Right ventricle myocardium superior (tissue), 1 donor: ENCODE measurements around the gene ZNF662. TPM values are rescaled to one million over a fixed set of nuclear protein-coding genes. Genes with fewer than 3 reads are reported as not detected.

Experiments
- ATAC-seq: fragments of 200-7000 bp; cut with Tn5 transposase; one replicate; pipeline ENCODE4 v1.9.1; 2020; ENCODE audit warnings: mild to moderate bottlenecking; ENCODE audit not compliant: poor library complexity
- DNase-seq: peaks from one replicate; pipeline ENCODE4 v3.0.0-alpha.2; 2020
- intact Hi-C: fragments of 100-400 bp; cut with DNase I; formaldehyde crosslinking; loops from one replicate; pipeline ENCODE4 v1.11.2; 2022
- total RNA-seq: library from RNA; stranded (reverse); fragmentation: NEBNext Ultra II Directional; extraction: Animal tissue kit (Norgen Biotek cat#: 25700); gene quantifications from one replicate; pipeline ENCODE4 v1.2.1, GENCODE V29; 2021
- donor health status: DM: no; HTN: yes; CAD: no; lungs with severe emphysema.

The ZNF662 gene
- total RNA-seq, 1 donor from 2014 or later, result 3.3 TPM

GRCh38 chr3:42914771-42915515 lies 9.0 kb downstream of the ZNF662 start:
- DNase-seq (no peak), ATAC-seq (no peak)
- intact Hi-C loops, result no loop called here

DNA sequence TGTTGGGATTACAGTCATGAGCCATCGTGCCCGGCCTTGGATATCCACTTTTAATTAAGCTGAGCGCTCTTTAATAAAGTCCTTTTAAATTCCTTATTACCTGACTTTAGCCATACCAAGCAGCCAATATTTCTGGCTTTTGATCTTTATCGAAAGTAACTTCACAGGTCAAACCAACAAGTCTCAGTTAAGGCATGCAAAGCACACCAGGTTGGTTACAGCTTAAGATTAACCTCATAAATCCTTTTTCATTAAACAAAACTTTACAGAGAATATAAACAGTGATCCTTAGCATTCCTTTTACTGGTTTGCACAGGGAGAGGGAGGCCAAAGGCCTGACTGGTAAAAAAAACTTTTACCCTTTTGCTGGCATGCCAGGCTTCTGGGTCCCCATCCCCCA lies 17.7 kb downstream of the ZNF662 start:
- intact Hi-C loops, result no loop called here
- ATAC-seq (no peak), DNase-seq (no peak)

GRCh38 chr3:42926310-42926709 lies 20.4 kb downstream of the ZNF662 start:
- ATAC-seq, result no peak
- no peak for DNase-seq
- intact Hi-C loops, result no loop called here

DNA sequence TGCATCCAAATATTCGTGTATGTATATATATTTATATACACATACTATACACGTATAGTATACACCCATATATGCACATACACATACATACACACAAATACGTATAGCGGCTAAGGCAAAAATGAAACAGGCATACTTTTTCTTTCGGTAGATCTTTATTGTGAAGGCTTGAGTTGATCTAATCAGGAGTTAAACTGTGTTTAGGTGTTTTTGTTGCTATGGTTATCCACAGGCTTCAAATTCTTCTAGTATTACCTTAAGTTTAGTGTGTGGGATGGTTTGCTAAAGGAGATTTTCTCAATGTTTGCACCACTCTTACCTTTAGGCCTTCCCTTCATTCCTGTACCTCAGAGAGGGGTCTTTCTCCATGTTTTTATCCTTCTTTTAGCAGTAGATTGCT lies 28.2 kb downstream of the ZNF662 start:
- ATAC-seq (no peak), DNase-seq (no peak)
- intact Hi-C loops, result no loop called here

DNA sequence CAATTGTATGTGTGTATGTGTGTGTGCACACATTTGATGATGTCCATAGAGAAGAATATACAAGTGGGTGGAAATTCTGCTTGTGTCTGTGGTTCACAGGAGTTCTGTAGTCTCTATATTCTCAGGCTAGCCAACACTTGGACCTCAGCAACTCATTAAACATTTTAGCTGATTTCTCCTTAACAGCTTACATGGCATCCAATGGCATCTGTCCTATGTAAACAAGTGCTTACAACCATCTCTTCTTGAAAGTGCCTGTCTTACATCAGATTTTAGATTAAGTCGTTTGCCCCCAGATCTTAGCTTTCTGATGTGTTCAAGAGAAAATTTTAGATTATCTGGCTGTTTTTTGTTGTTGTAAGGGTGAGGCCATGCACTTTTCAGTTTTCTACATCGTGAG lies 29.0 kb downstream of the ZNF662 start:
- ATAC-seq (no peak), DNase-seq (no peak)
- intact Hi-C loops, result no loop called here

DNA sequence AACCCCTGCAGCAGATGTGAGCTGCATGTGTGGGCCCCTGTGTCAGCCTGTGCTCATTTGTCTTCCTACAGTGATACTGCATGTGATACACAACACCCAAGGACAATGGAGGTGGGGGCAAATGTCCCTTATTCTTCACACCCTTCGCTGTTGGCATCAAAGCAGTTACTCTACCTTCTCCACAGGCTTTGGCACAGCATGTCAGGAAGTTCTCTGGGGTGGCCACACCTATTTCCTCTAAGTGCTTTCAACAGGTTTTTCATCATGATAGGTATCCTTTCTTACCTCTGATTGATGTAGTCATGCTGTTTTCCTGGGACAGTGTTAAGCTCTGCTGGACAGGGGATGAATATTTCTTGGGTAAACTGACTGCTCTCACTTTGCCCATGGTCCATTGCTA lies 29.5 kb downstream of the ZNF662 start:
- no peak for ATAC-seq

DNA sequence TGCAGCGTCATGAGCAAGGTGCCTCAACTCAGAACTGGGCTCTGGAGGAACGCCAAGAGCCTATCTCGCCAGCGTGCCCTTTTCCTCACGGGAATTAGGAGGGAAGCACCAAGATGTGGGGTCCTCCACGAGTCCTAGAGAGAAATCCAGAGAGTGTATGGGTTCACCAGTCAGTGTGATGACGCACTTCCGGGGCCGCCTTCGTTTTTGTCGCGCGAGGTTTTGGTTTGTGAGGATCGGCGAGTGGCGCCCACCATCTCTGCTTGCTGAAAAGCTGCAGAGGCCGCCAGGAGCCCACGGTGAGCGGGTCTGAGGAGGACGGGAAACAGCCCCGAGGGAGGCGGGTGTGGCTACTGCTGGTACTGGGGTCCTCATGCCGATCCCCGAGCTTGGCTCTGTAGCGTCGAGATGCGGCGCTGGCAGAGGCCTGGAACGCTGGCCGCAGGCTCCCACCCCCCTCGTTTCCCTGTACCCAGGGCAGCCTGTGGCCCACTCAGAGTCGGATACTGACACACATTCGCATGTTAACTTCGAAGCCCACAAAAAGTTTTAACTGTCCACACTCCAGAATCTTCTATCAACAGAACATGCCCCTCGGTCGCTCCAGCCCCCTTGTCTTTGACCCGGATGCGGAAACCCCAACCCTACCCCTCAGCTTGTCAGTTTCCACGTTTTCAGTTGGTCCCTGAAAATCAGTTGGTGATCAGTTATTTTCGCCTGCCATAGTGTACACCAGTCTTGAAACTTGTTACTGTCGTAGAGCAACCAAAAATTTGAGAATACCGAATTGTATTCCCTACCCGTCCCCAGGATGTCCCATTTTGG lies 30.4 kb downstream of the ZNF662 start:
- intact Hi-C loops, result no loop called here
- ATAC-seq (peak; percentile 70), DNase-seq (peak; percentile 64)

More for the DNA sequence above, 29.5 kb downstream of the ZNF662 start:
- DNase-seq, result no peak
- intact Hi-C loops, result no loop called here

- intact Hi-C loops, result no loop called here
- ATAC-seq, result no peak
- no peak for DNase-seq
Observed at GRCh38 chr3:42937334-42937733, 31.4 kb downstream of the ZNF662 start.

DNA sequence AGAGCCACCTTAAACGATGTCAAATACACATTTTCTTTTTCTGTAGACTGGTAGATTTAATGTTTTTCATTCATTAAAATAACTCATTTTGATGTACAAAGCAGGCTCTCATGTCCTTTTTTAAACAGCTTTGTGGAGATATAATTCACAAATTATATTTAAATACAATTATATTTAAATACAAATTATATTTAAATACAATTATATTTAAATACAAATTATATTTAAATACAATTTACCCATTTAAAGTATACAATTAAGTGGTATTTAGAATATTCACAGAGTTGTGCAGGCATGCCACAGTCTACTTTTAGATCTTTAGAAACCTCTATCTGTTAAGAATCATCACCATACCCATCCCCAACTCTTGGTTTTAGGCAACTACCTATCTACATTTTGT lies 36.8 kb downstream of the ZNF662 start:
- no peak for ATAC-seq
- intact Hi-C loops, result no loop called here

GRCh38 chr3:42946050-42946449 lies 40.1 kb downstream of the ZNF662 start:
- DNase-seq (no peak), ATAC-seq (no peak)
- intact Hi-C loops, result no loop called here

More for the DNA sequence above, 36.8 kb downstream of the ZNF662 start:
- DNase-seq, result no peak

DNA sequence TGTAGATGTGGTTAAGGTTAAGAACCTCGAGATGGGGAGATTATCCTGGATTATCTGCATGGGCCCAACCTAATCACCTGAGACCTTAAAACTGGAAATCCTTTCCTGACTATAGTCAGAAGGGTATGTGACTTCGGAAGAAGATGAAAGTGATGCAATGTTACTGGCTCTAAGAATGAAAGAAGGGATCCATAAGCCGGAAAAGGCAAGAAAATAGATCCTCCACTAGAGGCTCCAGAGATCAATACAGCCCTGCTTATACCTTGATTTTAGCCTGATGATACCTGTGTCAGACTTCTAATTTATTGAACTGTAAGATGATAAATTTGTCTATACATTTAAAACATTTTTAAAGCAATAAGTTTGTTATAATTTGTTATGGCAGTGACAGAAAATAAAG lies 51.6 kb downstream of the ZNF662 start:
- intact Hi-C loops, result no loop called here
- ATAC-seq (no peak), DNase-seq (no peak)

GRCh38 chr3:42960282-42960681 lies 54.3 kb downstream of the ZNF662 start:
- no peak for ATAC-seq

DNA sequence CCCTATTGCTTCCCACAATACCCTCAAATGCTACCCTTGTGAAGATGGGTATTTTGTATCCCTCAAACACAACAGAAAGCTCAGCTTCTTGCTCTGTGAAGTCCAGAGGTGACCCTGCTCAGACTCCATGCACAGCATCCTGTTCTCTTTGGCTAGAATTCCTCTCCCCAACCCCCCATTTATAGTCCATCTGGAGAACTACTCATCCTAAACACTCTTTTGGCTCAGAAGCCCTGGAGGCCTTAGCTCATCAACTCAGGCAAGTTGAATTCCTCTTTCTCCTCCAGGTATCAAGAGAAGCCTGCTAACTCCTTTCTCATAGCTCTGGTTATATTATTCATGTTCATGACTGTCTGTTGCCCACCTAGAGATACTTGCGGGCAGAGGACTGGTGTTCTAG lies 54.8 kb downstream of the ZNF662 start:
- DNase-seq (no peak), ATAC-seq (no peak)
- intact Hi-C loops, result no loop called here

More at GRCh38 chr3:42960282-42960681, 54.3 kb downstream of the ZNF662 start:
- intact Hi-C loops, result no loop called here
- DNase-seq, result no peak

DNA sequence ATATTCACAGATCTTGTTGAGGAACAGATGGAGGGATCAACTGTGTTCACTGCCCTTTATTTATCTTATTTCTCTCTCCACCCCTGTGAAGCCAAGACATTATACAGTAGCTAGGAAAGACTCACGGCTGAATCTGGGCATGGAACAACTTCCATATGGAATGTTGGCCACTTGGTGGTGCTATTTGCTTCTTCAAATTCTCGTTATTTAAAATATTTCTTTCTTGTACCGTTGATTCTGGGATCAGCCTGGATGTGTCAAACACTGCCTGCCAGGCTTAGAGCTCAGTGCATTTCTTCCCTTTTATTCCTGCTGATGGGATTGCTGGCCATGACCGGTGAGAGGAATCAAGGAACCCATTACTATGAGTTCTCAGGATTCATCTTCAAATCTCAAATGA lies 55.7 kb downstream of the ZNF662 start:
- no peak for DNase-seq
- ATAC-seq, result peak; percentile 74

DNA sequence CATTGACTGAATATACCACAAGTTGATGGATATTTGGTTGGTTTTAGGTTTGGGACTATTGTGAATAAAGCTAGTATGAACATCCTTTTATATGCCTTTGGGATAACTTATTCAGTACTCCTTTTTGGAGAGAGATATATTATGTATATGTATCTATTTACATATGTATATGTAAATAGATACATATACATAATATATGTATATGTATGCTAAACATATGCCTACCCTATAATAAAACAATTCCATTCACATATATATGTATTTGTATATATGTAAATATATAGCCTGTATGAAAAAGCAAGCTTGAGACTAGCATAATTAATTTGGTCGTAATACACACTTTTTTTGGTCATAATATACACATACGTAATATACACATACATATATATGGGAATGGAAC lies 57.3 kb downstream of the ZNF662 start:
- intact Hi-C loops, result loop anchor here (2.0 kb wide), 1 partner anchor 192 kb away; no protein-coding TSS in a partner anchor
- DNase-seq, result no peak
- no peak for ATAC-seq

More for the DNA sequence above, 55.7 kb downstream of the ZNF662 start:
- intact Hi-C loops, result loop anchor here (2.0 kb wide), 1 partner anchor 193 kb away; no protein-coding TSS in a partner anchor

DNA sequence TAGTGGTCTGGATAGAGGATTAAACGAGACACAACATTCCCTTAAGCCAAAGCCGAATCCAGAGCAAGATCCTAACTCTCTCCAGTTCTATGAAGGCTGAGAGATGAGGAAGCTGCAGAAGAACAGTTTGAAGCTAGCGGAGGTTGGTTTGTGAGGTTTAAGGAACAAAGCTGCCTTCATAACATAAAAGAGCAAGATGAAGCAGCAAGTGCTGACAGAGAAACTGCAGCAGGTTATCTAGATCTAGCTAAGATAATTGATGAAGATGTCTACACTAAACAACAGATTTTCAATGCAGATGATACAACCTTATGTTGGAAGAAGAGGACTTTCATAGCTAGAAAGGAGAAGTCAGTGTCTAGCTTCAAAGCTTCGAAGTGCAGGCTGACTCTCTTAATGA lies 58.3 kb downstream of the ZNF662 start:
- no peak for ATAC-seq
- DNase-seq, result no peak
- intact Hi-C loops, result no loop called here
